ENCODE data around the gene CDR2.

- TF ChIP-seq ZNF580 (tag by site-specific recombination; IDR thresholded peaks at IDR 0.05): no peak
- no peak for TF ChIP-seq CTCF (tag by site-specific recombination; IDR thresholded peaks at IDR 0.05)
- TF ChIP-seq ZFP3 (tag by site-specific recombination; IDR thresholded peaks at IDR 0.05; ENCODE audit: low read depth): no peak
- no peak for TF ChIP-seq ZNF311 (tag by site-specific recombination; IDR thresholded peaks at IDR 0.05; ENCODE audit: borderline replicate concordance)
- no peak for TF ChIP-seq ZBTB1 (tag by site-specific recombination; IDR thresholded peaks at IDR 0.05)
- TF ChIP-seq PRDM2 (tag by site-specific recombination; IDR thresholded peaks at IDR 0.05; ENCODE audit: borderline replicate concordance): no peak
- no peak for TF ChIP-seq ZNF214 (tag by site-specific recombination; IDR thresholded peaks at IDR 0.05; ENCODE audit: borderline replicate concordance)
- no peak for TF ChIP-seq SALL2 (tag by site-specific recombination; IDR thresholded peaks at IDR 0.05; ENCODE audit: borderline replicate concordance)
- no peak for TF ChIP-seq KLF1 (tag by site-specific recombination; IDR thresholded peaks at IDR 0.05)
- TF ChIP-seq ZNF146 (tag by site-specific recombination; IDR thresholded peaks at IDR 0.05): no peak
- TF ChIP-seq ZNF48 (tag by site-specific recombination; IDR thresholded peaks at IDR 0.05): no peak
- TF ChIP-seq ZNF416 (tag by site-specific recombination; IDR thresholded peaks at IDR 0.05): no peak
- no peak for TF ChIP-seq MEIS1 (CRISPR knock-in tag; IDR thresholded peaks at IDR 0.05; ENCODE audit: borderline replicate concordance)
- no peak for TF ChIP-seq PATZ1 (tag by site-specific recombination; IDR thresholded peaks at IDR 0.05)
Measured at GRCh38 chr16:22358000-22358399, 16.4 kb downstream of the CDR2 start.
